CD4-positive, alpha-beta T cell treated with Interleukin-15 for 4 hours (primary cell): ENCODE data around the gene PAX6.
"Not testable (repeated sequence)": the region's sequence is repeated elsewhere in the genome, so short reads cannot be mapped to it uniquely, and the experiment has no call there.

Source experiments
- DNase-seq: peaks from one replicate; pipeline ENCODE4 v3.0.0-alpha.2; 2020; ENCODE audit warnings: low spot score

The PAX6 gene

DNA sequence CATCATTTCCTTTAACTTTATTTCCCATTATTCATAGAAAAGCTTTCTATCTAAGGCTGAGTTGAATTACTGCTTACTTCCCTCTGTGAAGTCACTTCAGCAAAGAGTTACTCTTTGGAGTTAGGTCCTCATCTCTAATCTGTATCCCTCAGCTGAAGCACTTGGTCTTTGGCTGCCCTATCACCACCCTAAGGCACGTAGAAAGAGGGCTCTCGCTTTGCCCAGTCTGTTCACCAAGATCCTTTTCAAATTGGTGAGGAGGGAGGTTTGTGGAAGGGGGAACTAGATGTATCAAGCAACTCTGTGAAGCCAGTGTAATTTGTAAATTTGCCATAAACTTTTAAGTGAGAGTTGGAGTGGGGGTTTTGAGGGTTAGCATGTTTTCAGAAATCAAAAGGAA, 43.4 kb downstream of the PAX6 start:
- DNase-seq = no peak

DNA sequence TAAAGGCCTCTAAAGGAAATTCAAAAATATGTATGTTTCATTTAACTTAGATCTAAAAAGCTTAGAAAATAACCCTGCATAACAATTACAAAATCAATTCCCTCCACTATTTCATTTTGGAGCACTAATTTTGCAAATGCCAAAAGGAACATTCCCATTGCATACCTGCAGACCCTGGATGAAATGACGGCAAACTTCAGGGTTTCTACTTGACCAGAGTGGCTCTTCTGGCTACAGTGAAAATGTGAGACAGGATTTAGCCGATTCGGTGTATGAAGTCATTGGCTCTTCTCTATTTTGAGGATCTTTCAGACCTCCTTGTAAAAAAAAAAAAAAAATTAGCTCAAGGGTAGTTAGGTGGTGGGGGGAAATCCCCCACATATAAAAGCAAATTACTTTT, 44.1 kb downstream of the PAX6 start:
- no peak for DNase-seq

DNA sequence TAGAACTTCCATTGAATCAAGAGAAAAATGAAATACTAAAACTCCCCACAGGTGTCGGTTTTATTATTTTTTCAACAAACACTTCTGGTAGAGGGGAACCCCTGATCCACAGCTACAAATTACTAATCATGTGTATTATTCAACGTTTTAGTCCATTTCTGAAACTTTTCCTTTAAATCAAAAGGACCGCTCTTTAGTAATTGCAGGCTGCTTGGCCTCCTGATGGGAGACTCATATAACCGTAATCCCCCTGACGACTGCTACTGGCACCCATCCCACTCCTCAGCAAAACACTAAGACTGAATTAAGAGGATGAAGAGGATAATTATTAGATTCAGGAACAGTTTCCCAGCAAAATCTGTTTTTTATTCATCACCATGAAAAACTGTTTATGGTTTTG, 46.4 kb downstream of the PAX6 start:
- DNase-seq = no peak

DNA sequence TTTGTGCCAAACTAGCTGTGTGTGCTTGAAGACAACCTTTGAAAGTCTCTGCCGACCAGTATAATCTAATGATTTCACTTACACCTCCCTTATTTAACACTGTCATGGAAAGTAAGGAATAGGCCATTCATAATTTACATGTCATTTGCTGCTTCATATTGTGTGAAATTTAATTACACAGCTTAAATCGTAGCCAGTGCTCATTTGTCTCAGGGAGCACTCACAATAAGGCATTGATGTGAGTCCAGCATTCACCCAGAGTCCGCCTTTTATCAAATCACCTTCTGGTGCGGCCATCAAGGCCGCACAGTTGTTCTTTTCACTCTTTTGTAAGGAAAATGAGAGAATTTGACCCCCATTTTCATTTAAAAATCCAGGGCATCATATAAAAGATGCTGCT, 46.9 kb downstream of the PAX6 start:
- no peak for DNase-seq

DNA sequence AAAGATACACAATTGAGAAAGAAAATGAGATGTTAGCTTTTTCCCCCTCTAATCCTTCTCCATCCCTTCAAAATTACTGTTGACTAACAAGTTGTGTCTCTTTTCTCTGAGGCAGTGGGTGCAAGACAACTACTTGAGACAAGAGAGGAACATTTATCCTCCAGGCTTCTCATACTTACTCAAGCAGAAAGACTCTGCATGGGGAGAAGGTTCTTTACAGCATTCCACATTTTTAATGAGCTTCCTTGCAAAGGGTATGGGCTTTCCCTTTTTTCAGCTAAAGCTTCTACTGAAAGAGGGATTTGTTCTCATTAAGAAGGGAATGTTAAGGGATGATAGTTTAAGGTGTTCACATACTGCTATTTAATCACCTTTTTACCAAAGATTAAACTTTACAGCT, 47.8 kb downstream of the PAX6 start:
- DNase-seq = no peak

DNA sequence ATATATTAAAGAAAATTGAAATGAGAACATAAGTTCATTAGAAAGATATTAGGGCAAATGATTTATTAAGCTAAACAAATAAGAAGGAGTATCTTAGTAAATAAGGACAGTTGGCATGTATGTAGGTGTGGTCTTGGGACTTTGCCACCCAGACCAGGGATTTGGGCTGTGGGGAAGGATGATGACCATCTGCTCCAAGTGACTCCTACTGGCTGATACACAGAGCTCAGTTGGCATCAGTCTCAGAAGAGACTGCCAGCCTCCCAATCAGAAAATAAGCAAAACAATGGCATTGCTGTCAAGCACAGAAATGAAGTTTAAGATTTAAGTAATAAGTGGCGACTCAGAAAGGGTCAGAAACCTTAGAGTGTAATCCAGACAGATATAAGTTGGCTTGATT, 49.5 kb downstream of the PAX6 start:
- no peak for DNase-seq

DNA sequence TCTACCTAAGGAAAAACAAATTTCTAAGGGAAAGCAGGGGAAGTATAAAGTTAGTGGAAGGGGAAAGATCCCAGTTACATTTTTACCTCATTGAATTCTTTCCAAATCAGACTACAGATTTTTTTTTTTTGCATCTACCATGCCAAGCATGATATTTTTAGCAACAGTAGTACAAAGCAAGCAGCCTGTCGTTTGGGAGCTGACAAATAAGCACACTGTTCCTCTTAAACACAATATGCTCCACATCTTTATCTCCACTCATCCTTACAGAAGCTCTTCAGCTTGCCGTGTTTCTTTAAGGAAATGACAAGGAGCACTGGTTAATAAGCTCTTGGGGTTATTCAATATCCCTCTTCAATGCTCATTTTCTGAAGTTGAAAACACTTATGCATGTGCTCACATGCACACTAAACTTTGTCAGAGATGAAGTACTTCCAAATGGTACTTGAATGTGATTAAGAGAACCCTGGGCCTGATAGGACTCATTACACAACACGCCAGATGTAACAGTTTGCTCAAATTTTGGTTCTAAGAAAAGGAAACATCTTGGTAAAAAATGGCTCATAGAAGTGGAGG, 53.8 kb downstream of the PAX6 start:
- DNase-seq = no peak

DNA sequence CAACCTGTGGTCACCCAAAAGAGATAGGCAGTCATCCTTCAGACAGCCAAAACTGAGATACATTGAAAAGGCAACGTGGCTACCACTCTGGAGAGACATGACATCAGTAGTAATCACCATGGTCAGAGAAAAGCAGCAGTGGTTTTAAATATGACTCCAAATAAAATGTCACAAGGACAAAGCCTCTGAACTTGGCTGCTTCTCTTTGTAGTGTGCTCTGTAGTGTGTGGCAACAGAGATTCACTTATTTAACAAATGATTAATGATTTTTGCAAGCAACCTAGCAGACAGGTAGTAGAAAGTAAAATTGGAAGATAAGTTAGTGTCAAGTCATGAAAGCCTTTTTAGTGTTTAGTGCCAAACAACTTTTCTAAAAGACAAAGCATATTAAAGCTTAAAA, 63.5 kb downstream of the PAX6 start:
- DNase-seq = no peak

DNA sequence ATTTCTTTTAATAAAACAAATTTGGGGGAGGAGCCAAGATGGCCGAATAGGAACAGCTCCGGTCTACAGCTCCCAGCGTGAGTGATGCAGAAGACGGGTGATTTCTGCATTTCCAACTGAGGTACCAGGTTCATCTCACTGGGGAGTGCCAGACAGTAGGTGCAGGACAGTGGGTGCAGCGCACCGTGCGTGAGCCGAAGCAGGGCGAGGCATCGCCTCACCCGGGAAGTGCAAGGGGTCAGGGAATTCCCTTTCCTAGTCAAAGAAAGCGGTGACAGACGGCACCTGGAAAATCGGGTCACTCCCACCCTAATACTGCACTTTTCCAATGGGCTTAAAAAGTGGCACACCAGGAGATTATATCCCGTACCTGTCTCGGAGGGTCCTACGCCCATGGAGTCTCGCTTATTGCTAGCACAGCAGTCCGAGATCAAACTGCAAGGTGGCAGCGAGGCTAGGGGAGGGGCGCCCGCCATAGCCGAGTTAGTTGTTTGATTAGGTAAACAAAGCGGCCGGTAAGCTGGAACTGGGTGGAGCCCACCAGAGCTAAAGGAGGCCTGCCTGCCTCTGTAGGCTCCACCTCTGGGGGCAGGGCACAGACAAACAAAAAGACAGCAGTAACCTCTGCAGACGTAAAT, 70.3 kb downstream of the PAX6 start:
- DNase-seq = not testable (repeated sequence)

DNA sequence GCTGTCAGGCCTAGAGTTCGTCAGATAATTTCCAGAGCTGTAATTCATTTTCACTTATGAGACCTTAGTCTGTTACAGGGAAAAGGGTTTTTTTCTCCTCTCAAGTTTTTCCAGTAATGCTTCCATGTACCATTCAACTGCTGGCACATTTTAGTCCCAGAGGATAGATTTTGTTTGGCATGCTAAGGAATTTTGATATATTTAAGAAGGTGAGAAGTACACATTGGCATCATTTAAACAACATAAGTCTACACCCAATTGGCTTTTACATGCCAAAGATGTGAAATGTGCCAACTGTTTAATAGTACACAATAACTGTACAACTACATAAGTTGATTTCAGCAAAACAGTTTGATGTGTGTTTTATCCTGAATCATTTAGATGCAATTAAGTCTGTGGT, 71.0 kb downstream of the PAX6 start:
- no peak for DNase-seq
